NCI-H2227 treated with DMSO at 0.1 percent for 48 hours (cell line): ENCODE data around the gene TM9SF3.
"Not testable (repeated sequence)": the region's sequence is repeated elsewhere in the genome, so short reads cannot be mapped to it uniquely, and the experiment has no call there.

ENCODE experiments used
- DNase-seq: peaks from one replicate; lab custom pipeline; 2025; lab: John Stamatoyannopoulos, UW

TM9SF3 gene

DNA sequence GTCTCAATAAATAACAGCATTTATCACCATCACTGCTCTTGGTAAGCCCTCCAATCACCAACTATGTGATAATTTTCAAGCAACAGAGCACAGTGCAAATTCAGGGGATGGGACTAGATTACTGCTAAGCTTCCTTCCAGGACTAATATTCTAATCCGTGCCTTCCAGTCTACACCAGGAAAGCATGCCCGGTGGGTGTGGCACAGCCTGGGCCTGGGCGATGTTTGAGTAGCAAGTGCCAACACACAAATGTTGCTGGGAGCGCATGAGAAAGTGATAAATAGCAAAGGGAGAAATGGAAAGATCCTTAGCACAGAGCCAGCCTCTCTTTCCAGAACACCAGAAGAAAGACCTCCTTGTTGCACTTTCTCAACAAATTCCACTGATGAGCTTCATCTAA lies 13.5 kb upstream of the TM9SF3 start:
- DNase-seq = no peak

DNA sequence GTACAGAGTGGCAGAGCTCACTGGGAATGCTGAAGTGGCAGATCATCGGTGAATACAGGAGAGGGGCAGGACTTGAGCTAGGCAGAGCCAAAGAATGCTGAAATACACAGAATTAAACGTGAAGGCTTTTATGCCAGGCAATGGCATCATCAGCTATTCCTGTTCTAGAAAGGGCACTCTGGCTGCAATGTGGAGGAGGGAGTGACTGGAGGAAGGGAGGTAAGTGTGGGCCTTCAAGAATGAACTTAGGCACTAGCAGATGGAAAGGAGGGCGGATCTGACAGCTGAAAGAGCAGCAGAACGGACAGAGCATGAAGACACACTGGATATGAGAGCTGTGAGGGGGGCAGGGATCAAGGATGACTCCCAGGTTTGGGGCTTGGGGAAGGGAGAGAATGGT lies 12.0 kb upstream of the TM9SF3 start:
- DNase-seq = no peak

DNA sequence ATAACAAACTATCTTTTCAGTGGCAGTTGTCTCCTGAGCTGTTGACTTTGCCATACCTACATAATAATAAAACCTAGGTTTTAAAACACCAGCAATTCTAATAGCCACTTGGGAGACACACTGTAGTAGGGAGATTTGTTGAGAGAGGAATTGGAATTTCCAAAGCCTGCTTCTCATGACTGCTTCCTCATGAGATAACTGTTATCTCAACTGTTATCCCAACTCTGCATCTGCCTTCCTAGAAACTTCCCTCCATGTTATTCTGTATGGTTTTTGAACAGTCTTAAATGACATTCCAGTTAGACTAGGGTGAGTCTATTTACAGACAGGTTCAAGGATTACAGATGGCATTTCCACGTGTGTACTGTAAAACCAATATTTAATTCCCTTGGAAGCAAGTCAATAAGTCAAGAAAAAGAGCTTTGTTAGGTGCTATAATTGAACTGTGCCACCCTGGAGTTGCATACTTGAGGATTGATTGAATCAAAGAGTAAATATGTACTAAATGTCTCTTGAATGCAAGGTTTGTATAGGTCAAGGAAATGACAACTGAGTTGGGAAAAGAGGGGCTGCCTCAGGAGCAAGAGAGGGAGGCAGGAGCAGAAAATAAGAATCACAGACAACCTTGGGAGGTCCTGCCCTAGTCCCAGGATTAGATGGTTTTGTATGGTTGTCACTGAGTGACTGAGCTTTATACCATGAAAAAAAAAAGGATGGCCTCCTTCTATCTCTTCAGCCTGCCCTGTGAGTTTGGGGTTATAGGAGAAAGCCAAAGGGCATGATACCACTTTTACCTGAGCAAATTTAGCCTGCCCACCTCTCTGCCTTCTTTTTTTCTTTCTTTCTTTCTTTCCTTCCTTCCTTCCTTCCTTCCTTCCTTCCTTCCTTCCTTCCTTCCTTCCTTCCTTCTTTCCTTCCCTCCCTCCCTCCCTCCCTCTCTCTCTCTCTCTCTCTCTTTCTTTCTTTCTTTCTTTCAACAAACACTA lies 9.9 kb upstream of the TM9SF3 start:
- no peak for DNase-seq

DNA sequence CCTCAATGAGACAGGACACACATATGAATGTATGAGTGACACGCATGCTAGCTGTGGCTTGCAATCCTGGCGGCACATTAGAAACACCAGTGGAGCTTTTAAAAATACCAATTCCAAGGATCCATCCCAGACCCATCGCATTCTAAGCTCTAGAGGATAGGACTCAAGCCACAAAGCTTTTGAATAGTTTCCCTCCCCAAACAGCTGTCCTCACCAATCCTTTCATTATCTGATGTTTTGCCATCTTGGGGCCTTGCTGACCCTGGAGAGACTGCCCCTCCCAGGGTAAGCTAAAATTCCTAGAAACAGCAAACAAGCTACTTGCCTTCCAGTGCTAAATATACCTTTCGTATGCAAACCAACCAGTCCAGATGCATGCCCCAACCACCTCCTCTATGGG lies 8.9 kb upstream of the TM9SF3 start:
- no peak for DNase-seq

DNA sequence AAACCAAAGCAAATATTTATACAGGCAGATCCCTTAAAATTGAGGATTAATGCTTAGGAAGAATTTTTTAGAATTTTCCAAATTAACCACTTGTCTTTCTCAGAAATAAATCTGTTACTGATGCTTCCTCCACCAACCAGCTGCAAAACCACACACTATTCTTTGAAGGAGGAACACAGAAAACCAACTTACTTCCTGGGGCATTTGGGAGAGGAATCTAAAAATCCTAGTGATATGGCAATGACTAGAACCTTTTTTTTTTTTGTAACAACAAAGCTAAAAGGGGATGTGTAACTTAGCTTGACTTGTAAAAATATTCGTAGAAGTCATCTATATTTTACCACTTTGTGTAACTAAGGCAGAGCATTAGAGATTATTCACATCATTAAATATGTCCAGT lies 5.1 kb upstream of the TM9SF3 start:
- DNase-seq = no peak

DNA sequence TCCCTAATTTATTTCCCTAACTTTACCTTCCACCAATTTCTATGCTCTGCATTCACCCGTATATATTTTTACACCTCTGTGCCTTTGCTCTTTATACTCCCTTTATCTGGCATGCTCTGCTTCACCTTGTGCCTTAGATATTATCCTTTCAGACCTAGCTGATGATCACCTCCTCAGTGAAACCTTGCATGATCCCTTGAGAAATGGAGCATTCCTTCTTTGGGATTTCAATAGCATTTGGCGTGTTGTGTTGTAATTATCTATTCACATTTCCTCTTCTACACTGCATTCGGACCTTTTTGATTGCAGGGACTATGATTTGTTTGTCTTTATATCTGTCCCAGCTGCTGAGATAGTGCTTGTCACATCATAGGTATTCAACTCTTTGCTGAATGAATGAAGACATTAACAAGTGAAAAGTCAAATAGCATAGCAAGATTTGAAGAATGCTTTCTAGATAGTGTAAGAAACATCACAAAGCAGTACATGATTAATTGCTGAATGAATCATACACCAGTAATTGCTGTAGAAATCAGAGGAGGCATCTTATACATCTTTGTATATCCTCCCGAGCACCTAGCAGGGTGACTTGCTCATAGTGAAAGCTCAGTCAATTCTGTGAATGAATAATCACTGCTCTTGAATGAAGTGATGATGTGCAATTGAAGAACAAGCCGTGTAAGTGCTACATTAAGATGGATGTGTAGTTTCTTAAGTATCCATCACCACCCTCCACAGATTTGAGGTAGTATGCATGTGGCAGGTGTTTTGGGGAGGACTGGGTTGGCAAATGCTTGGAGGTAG lies 2.0 kb upstream of the TM9SF3 start:
- no peak for DNase-seq

DNA sequence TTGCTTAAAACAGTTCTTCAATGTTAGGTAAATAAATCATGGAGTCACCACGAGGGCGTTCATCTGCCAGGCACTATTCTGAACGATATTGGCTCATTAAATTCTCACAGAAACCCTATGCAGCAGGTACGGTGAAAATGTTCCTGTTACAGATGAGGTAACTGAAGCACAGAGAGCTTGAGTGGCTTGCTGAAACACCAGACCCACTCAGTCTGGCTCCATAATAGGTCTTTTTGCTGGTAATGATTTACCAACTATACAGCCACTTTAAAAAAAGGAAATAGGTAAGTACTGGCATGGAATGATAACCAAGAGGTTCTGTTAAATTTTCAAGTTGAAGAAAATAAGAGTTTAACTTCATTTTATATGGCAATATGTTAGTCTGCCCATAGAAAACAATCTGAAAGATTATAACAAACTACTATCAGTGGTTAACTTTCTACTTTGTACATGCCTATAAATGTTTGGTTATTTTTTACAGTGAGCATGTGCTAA lies 1.3 kb upstream of the TM9SF3 start:
- peak; percentile 19 for DNase-seq

DNA sequence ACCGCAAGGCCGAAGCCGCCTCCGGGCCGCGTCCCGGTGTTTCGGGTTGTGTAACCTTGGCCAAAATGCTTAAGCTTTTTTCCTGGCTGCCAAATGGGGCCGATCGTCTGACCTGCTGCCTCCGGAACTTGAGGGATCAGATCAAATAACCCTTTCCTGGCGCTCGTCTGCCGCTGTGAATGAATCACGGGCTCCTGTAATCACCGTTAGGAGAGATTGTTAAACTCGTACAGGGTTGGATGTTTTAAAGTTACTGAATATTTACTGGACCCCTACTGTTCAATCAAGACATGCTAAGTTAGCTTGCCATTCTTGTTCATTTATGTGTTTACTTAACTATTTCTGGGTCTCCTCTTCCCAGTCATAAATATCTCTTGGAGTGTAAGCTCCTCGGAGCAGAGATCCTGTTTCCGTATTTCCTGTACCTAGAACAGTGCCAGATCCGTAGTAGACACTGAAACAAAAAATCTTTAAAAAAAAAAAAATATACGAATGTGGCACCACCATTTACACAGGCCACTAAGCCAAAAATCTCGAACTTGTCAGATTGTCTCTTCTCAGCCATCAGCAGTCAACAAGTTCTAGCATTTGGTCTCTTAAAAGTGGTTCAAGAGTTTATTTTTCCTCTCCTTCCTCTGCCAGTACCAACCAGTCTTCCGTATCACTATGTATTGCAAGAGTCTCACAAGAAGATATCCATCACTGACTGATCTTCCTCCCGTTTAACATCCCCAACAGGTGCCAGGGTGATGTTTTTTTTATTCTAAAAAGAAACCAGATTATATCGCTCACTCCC lies 650 bp upstream of the TM9SF3 start:
- DNase-seq = peak; percentile 53

DNA sequence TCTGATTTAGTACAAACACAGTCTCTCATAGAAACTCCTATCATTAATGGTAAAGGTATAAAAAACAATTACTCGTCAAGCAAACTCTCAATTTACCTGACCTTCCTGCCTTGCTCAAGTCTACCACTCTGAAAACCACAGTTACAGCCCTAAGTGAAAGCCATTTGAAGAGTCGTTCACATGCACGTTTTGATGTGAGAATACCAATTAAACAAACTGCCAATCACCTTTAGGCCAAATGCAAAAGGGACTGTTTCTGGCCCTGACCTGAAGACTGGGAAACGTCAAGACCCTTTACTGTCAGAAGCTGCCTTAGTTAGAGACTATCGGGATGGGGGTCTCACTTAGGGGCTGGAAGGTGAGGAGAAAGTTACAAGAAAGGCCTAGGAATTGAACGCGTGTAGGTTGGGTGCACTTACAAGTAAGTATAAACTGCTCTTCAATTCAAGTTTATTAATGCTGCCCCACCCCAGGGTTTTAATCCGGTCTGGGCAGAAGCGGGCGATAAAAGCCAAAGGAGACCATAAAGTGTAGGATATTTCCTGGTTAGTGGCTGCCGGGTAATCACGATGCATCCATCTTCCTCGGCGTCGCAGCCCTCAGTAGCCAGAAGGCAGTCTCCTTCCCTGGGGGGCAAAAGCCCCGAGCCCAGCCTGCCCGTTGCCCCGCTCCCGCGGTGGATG lies 935 bp downstream of the TM9SF3 start:
- no peak for DNase-seq

DNA sequence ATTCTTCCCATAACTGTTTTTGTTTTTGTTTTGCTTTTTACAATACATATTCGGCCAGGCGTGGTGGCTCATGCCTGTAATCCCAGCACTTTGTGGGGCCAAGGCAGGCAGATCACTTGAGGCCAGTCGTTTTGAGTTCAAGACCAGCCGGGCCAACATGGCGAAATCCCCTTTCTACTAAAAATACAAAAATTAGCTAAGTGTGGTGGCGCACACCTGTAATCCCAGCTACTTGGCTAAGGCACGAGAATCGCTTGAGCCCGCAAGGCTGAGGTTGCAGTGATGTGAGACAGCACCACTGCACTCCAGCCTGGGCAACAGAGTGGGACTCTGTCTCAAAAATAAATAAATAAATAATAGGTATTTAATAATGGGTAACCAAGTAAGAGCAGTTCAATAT lies 2.3 kb downstream of the TM9SF3 start:
- no peak for DNase-seq

DNA sequence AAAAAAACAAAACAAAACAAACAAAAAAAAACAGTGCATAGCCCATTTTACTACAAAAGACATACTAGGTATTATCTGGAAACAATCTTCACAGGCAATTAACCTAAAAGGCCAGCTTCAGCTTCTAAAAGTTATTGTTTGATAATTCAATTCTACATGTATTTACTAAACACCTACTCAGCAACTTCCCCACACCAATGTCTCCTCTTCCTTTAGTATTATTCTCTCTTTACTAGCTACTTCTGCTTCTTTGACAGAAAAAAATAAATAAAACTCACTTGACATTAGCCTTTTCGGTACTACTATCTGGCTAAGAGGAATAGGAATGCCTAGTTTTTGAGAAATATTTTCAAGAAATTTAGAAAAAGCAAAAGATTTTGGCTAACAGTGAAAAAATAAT lies 2.8 kb downstream of the TM9SF3 start:
- no peak for DNase-seq

DNA sequence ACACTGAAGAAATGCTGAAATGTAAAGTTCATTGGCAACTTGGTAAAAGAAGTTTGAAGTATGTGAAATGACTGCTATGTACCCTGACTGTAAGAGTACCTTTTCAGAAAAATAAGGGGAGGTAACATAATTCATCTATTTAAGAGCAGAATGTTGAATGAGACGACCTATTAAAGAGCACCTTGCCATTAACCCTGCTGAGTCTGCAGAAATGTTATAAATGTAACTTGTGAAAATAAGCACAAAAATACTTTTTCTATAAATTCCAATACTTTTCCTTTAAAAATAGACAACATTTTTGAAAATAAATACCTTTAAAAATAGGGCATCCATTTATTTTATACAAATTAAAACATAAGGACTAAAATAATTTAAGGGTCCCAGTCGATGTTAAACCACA lies 7.7 kb downstream of the TM9SF3 start:
- no peak for DNase-seq

DNA sequence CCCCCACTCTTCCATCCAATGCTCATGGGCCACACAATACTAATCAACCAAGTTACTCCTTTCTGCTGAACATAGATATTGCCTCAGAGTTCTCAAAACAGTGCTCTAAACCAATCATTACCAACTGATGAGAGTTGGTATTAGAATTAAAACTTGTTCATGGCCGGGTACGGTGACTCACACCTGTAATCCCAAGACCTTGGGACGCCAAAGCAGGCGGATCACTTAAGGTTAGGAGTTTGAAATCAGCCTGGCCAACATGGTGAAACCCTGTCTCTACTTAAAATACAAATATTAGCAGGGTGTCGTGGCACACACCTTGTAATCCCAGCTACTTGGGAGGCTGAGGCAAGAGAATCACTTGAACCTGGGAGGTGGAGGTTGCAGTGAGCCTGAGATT lies 8.2 kb downstream of the TM9SF3 start:
- DNase-seq = no peak

DNA sequence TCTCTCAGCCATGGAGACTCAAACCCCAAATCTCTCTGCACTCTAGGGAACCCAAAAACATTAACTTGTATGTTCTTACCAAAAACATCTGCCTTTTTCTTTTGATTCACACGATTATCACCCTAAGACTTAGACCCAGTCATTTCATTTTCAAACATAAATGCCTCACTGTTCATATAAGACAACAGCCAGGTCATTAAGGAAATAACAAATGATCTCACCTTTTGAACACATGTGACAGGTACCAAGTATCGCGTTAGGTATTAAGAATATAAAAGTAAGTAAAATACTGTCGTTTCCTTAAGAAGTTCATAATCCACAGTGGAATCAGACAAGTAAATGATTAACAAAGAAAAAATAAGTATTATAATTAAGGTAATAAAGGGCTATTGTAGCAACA lies 8.8 kb downstream of the TM9SF3 start:
- no peak for DNase-seq

DNA sequence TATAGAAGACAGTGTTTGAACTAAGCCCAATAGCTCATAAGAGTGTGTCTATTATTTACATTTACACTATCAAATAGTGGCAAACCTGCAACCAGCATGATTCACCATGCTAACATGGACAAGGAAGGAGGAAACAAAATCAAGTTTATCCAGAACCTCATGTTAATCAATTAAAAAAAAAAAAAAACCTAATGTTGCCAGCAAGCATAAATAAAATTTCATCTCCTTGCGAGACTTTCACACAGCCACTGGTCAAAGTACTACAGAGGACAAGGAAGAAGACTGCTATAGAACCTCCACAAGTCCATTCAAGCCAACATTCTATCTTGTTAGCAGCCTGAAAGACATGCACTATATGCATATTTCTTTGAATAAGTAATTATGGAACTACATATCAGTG lies 9.7 kb downstream of the TM9SF3 start:
- DNase-seq = no peak

DNA sequence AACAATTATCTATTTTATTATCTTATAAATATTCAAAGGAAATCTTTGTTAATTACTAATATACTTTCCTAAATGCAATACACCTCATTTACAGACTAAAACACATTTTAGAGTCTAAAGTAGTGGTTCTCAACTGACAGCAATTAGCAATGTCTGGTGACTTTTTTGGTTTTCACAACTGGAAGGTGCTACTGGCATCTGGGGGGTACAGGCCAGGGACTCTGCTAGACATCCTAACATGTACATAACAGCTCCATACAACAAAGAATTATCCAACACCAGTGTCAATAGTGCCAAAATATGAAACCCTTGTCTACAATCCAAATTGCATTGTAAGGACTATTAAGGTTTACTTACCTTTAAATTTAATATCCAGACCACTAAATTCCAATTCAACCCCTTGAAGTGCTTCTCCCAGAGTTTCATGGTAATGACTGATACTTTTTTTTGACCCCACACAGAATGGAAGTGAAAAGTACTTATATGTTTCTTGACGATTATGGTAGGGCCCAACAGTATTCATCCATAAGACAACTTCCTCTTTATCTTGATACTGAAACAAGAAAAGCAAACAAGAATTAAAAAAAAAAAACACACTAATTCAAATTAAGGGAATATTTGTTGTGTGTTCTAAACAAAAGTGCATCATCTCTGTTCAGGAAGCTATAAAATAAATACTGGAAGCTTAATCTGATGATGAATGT lies 10.4 kb downstream of the TM9SF3 start:
- no peak for DNase-seq

DNA sequence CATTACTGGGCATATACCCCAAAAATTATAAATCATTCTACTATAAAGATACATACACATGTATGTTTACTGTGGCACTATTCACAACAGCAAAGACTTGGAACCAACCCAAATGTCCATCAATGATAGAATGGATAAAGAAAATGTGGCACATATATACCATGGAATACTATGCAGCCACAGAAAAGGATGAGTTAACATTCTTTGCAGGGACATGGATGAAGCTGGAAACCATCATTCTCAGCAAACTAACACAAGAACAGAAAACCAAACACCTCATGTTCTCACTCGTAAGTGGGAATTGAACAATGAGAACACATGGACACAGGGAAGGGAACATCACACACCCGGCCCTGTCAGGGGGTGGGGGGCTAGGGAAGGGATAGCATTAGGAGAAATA lies 12.2 kb downstream of the TM9SF3 start:
- DNase-seq = not testable (repeated sequence)

DNA sequence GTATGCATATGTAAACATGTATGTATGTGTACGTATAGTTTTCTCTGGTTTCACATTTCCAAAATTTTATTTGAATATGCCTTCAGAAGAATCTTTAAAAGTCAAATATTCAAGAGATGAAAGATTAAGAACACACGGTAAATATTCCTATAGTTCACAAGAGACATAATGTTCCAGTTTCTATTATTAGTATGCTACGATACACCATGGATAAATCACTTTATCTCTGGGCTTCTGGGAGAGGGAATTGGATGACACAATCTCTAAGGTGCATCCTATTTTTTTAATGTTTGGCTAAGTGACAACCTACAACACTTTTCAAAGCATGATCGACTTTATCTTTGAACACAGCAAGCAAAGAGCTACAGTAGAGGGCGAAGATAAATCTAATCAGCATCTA lies 13.8 kb downstream of the TM9SF3 start:
- no peak for DNase-seq

DNA sequence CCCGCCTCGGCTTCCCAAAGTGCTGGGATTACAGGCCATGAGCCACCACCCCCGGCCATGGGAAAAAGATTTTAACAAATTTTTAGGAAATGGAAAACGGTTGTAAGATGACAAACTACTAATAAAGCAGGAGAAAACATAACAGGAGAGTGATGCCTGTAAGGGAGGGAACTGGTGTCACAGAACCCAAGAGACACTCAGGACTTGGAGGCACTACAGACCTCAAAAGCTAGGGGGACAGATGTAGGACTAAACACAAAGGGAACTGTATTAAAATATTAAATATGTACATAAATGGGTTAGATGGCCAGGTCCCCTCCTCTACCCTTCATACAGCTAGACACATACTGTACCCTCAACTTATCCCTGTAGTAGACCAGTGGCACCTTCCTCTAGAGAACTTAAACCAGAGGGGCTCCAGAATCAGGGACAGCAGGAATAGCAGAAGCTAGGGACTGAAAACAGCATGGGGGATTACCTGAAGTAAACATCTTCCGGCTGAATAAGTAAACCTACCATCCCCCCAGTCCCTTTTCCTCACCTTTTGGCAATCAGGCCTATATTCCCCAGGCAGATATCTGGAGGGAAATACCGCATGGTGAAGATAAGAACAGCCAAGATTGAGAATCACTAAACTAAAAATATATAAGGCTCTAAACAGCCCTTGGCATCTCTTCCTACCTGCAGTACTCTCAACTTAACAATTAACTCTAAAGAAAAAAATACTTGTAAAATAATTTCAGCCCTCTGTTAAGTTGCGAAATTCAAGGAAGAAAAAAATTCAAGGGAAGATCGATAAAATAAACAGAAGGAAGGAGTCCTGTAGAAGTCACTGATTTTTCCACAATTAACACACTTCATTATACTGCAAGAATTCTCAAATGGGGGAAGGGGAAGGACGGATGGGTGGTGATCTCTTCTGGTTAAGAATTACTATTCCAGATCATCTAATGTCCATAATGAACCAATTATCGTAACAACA lies 15.5 kb downstream of the TM9SF3 start:
- no peak for DNase-seq

DNA sequence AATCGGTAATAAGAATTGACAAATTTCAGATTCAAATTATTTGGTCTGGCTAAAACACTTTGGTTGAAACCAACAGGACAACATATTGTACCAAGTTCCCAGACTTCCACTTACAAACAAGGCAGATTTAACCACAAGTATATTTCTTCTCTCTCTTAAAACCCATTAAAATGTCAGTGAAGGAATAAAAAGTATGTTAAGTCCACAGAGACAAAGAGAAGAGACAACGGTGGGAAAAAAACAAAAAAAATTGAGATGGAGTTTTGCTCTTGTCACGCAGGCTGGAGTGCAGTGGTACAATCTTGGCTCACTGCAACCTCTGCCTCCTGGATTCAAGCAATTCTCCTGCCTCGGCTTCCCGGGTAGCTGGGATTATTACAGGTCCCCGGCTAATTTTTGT lies 16.3 kb downstream of the TM9SF3 start:
- no peak for DNase-seq
